Inflammatory macrophage treated with lipopolysaccharide for 4 hours (primary cell): ENCODE data around the gene TRRAP.

Experiments
- DNase-seq: peaks from one replicate; pipeline ENCODE4 v3.0.0-alpha.2; 2020

Gene TRRAP

DNA sequence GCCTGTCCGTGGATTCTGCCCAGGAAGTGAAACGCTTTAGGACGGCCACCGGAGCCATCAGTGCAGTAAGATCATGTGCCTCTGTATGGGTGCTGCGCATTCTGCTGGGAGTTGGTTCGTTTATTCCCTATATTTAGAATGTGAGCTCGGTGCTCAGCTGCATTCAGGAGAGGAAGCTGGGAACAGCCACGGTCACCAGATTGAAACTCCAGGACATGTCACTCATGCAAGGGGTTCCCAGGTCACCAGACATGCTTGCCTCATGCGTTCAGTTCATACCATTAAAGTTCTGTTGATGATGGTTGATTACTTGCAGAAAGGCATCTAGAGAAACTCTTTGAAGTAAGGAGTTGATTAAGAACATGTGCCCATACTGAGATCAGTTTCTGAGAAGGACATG is 78.1 kb downstream of the TRRAP start:
- DNase-seq: no peak

DNA sequence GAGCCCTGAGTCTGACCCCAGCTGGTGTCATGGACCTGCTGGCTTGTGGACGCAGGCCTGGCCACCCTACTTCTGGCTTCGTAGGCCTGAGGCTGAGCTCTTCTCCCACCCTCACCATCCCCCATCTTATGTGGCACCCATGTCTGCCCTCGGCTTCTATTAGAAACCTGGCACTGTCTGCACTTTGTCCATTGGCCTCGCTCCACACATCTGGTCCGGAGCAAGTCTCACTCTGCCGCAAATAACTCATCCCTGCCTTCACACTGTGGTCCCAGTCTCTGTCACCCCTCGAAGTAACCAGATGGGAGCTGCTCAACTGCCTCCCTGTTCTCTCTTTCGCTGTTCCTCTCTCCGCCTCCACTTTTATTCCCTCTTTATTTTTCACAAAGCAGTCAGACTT is 78.6 kb downstream of the TRRAP start:
- no peak for DNase-seq

DNA sequence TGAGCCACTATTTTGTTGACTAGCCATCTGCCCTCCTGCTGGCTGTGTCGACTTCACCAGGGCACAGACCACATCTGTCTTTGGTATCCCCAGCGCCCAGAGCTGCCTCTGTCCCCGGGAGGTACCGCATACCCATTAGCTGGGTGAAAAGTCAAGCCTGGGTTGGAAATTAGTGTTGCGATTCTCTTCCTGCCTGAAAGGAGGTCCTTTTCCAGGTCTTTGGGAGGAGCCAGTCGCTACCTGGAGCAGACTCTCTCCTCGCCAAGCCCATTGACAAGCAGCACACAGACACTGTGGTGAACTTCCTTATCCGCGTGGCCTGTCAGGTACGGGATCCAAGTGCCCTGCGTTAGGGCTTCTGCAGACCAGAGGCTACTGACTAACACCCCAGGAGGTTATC is 79.4 kb downstream of the TRRAP start:
- DNase-seq: no peak

DNA sequence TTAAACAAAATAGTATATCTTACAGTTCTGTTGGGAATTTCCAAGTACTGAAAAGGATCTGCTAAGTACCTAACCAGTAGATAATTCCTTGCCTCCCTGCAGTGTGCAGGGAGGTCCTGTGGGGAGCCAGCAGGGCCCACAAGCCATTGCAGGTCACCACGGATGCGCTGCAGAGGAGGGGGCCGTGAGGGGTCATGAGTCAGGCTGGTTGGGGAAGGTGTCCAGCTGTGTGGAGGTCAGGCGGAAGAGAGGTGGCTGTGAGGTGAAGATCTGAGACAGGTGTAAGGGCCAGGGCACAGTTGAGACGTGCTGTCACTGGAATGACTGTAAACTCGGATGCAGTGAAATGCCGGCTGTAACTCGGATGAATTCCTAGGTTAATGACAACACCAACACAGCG is 80.6 kb downstream of the TRRAP start:
- no peak for DNase-seq

DNA sequence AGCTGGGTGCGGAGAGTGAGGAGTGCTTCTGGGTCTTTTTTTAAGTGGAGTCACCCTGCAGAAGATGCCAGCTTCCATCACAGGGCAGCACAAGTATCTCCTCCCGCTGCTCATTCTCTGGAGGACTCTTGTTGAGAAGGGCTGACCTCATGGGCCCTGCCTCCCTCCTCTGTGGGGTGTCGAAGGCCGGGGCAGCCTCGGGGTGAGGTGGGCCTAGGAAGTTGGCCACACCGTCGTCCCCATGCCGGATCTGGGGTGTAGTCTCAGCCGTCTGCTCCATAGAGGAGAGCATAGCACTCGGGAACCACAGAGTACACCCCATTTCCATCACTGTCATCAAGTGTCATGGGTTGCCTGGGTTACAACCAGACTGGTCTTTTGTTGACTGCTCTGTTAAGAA is 85.0 kb downstream of the TRRAP start:
- DNase-seq: no peak

DNA sequence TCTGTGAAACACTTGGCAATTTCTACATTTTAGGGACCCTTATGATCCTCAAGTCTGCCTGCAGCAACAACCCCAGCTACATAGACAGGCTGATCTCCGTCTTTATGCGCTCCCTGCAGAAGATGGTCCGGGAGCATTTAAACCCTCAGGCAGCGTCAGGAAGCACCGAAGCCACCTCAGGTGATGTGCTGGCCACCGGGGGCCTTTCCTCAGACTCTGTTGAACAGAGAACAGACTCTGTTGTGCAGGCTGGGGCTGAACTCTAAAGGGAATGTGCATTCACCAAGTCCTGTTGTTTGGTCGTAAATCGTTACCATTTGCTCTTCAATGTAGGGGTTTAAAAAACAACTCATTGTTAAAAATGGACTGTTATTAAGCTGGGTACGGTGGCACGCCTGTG is 86.3 kb downstream of the TRRAP start:
- DNase-seq: no peak

DNA sequence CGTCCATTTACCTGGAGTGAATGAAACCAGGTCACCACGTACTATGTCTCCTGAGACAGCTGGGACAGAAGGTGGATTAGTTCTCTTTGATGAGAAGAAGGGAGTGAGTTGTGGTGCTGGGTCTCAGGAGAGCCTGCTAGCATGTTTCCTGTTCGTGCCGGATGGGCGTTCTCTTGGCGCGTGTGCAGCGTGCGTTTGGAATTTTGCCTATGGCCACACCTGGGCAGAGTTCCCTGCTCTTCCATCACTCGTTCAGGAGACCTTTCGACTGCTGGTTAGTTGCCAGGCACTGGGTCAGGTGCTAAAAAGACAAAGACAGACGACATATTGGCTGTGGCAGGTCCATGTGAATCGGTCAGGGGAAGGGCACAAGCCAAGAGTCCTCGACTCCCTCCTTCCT is 90.3 kb downstream of the TRRAP start:
- DNase-seq: no peak

DNA sequence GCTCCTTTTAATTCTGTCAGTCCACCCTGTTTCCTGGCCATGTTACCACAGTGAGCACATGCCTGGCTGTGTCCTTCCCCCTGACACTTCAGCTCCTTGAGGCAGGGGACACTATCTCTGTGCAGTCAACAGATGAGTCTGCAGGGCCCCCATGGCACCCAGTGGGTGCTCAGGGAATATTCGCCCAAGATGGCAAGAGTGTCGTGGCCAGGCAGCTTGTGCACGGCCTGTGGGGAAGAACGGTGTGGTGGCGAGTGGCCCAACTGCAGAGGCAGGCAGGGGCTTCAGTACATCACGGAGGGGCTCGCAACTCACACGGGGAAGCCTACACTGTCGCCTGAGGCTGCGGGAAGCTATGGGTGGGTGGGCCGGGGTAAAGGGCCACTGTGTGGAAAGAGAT is 91.1 kb downstream of the TRRAP start:
- no peak for DNase-seq

DNA sequence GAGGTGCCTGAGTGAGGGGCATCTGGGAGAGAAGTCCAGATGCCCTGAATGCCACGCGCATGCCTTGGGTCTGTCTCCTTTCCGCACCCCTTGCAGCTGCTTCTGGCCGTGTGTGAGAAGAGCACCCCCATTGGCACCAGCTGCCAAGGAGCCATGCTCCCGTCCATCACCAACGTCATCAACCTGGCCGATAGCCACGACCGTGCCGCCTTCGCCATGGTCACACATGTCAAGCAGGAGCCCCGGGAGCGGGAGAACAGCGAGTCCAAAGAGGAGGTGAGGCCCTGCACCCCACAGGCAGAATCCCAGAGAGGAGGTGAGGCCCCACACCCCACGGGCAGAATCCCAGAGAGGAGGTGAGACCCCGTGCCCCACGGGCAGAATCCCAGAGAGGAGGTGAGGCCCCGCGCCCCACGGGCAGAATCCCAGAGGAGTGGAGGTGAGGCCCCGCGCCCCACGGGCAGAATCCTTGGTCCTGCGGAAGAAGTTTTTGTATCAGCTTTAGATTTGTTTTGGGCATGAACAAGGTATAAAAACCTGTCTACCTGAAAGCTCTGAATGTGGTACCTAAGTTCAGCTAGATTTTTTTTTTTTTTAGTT is 91.8 kb downstream of the TRRAP start:
- no peak for DNase-seq

DNA sequence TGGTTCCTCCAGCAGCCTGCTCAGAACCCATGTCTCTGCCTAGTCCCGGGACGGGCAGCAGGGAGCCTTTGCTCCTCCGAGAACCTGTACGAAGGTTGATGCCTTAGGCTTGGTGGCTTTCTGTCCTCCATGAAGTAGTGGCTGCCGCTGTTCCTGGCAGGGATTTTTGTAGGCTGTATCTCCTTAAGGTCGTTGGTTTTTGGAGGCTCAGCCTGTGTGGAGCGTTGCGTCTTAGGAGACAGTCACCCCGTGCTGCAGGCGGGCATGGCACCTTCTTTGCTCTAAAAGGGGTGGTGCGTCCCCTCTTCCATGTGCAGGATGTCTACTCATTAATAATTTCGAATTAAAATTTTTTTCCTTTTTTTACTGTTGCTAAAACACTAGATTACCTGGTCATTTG is 92.5 kb downstream of the TRRAP start:
- no peak for DNase-seq

DNA sequence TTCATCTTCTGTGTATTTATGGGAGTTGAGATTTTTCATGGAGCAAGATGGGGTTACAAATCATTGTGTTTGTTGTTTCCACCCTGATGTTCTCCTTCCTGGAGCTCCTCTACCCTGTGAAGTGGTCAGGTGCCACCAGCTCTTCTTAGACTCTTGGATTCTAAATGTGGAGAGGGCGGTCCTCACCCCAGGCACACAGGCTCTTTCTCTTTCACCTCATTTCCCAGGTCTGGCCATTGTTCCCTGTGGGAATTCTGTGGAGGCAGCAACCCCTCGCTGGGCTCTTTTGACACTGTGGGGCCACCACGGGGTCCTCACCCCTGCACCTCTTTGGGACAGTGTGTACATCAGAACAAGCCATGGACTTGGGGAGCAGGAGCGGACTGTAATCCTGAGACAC is 95.9 kb downstream of the TRRAP start:
- no peak for DNase-seq

DNA sequence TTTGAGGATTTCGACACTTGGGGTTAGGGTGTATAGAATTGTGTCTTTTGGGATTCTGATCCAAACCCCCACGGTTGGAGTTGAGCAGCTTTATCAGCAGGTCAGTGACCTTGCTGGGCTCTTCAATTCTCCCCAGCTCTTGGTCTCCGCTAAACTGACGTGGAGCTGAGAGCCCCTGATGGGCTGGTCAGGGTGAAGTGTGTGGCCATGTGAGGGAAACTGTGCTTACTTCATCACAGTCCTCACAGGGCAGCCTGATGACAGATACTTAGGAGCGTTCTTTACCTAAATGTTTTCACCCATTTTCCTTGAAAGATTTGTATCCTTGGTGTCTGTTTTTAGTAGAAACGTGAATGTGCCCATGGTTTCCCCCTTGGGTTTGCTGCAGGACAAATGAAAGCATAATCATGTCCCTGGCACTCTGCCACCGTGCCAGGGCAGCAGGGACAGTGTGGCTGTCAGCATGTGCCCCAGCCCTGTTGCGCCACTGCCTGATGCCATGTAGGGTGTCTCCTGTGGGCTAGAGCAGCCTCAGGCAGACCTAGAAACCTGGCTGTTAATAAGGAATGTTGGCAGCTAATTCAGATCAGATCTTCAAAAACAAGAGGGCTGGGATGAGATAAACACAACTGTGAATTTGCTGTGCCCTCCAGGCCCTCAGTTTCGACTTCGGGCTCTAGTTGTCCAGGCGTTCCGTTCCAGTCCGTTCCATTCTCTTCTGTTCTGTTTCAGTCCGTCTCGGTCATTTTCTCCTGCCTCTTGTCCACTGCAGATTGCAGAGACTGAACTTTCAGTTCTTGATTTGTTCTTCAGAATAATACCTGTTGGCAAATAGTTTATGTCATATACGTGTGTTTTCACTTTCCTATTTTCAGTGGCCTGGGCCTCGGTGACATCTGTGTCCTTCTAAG is 96.8 kb downstream of the TRRAP start:
- DNase-seq: peak; percentile 2

DNA sequence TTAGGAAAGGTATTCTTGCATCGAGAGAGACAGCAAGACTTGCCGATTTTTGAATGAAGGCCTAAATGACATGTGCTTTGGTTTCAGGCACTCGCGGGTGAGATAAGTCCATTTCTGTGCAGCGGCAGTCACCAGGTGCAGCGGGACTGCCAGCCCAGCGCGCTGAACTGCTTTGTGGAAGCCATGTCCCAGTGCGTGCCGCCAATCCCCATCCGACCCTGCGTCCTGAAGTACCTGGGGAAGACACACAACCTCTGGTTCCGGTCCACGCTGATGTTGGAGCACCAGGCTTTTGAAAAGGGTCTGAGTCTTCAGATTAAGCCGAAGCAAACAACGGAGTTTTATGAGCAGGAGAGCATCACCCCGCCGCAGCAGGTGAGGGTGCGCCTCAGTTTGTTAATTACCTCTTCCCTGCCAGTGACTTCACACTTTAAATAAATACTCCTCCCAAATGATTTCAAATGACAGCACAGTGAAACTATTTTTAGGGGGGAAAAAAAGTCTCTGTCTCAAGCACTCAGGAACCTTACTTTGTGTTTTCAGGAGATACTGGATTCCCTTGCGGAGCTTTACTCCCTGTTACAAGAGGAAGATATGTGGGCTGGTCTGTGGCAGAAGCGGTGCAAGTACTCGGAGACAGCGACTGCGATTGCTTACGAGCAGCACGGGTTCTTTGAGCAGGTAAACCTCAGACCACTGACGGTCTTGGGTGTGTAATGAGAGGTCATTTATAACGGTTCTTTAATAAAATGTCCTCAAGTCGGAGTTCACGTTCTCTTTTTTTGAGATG is 98.3 kb downstream of the TRRAP start:
- DNase-seq: no peak

DNA sequence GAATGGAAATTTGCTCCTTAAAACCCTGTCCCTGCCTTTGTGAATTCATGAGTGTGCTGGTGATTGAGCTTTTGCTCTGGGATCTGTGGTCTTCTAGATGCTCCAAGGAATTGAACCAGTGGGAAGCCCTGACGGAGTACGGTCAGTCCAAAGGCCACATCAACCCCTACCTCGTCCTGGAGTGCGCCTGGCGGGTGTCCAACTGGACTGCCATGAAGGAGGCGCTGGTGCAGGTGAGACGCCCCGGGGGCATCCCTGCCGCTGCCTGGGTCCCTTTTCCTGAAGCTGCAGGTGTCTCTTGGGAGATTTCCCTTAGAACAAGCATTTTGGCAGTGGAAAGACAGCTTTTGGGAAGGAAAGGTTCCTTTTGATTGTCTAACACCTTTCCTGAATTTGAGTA is 100.3 kb downstream of the TRRAP start:
- DNase-seq: no peak

DNA sequence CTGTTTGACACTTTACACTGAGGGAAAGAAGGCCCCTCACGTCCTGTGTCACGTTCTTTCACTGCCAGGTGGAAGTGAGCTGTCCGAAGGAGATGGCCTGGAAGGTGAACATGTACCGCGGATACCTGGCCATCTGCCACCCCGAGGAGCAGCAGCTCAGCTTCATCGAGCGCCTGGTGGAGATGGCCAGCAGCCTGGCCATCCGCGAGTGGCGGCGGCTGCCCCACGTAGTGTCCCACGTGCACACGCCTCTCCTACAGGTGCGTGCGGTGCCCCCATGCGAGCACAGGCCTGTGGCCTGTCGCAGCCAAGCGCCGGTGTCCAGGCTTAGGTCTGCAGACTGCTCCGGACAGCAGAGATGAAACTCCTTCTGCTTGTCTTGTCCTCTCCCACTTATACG is 103.4 kb downstream of the TRRAP start:
- DNase-seq: no peak

DNA sequence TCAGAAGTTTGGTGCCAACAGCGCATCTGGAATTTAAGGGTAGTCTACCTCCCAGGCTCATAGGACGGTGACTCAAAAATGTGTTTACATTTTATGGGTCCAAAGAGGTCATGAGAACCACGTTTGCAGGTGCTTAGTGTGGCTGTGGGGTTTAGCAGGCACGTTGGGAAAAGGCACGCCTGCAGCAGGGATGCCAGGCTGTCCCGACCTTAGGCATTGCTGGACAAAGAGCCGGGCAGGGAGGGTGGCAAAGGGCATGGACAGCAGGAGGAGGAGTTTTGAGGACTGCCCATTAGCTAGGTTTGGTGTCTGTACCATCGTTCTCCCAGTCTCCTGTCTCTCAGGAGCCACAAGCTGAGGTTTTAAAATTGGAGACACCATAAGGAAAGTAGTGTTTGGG is 104.4 kb downstream of the TRRAP start:
- no peak for DNase-seq

DNA sequence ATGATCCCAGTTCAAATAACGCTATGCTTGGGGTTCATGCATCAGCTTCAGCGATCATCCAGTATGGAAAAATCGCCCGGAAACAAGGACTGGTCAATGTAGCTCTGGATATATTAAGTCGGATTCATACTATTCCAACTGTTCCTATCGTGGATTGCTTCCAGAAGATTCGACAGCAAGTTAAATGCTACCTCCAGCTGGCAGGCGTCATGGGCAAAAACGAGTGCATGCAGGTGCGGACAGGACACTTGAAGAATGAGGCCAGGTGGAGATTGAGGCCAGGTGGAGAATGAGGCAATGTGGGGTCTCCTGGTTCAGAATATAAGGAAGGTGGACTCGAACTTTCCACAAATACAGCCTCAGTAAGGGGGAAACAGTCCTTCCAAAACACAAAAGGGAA is 105.8 kb downstream of the TRRAP start:
- no peak for DNase-seq

DNA sequence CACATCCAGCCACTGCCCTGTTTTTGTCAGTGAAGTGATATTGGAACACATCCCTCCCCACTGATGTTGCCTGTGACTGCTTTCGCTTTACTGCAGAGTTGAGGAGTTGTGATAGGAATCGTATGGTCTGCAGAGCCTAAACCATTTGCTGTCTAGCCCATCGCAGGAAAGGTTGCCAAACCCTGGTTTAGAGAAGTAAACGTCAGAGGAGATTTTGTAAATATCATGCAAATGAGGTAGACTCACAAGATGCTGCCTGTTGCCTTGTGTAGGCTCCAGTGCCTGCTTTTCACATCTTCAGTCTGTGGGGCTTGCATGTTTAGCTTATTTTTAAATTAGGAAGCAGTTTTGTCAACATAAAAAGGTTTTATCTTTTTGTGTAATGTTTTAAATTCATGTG is 107.1 kb downstream of the TRRAP start:
- peak; percentile 78 for DNase-seq

DNA sequence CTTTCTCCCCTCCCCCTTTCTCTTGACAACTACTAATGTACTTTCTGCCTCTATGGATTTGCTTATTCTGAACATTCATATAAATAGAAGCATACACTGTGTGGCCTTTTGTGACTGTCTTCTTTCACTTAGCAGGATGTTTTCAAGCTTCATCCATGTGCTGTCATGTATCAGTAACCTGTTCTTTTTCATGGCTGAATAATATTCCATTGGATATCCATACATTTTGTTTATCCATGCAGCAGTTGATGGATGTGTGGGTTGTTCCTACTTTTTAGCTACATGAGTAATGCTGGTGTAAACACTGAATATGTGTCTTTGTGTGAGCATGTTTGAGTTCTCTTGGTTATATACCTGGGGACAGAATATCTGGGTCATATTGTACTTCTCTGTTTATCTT is 107.6 kb downstream of the TRRAP start:
- DNase-seq: no peak

DNA sequence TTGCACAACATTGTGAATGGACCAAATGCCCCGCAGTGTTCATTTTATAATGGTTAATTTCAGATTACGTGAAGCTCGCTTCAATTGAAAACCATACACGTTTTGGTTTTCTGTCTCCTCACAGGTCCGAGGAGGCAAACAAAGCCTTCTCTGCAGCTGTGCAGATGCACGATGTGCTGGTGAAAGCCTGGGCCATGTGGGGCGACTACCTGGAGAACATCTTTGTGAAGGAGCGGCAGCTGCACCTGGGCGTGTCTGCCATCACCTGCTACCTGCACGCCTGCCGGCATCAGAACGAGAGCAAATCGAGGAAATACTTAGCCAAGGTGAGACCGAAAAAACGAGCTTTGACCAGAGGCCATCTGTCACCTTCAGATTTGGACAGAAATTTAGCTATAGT is 110.3 kb downstream of the TRRAP start:
- DNase-seq: no peak

DNA sequence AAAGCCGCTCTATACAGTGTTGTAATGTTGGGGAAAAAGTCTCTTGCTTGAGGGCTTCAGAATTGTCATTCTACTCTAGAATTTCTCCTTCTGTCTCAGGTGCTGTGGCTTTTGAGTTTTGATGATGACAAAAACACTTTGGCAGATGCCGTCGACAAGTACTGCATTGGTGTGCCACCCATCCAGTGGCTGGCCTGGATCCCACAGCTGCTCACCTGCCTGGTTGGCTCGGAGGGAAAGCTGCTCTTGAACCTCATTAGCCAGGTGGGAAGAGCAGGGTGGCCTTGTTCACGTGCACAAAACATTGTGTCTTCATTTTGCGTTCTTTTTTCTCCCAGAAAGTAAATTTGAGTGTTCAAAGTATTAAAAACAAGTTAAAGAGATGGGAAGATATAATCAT is 112.0 kb downstream of the TRRAP start:
- DNase-seq: no peak

DNA sequence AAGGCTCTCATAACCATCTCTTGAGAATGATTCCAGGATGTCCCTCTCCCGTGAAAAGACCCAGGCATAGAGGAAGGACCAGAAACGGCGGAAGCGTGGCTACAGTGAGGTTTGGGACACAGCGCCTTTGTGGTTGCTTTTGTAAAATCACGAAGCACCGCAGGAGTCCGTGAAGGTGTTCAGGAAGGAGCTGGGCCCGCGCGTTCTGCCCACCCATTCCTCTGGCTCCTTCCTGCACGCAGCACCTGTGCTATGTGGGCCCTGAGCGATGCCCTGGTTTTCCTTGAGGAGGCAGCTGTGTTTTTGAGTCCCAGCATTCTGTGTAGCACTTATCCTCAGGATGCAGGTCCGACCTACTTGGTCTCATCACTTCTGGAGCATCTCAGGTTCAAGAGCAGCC is 112.8 kb downstream of the TRRAP start:
- no peak for DNase-seq

DNA sequence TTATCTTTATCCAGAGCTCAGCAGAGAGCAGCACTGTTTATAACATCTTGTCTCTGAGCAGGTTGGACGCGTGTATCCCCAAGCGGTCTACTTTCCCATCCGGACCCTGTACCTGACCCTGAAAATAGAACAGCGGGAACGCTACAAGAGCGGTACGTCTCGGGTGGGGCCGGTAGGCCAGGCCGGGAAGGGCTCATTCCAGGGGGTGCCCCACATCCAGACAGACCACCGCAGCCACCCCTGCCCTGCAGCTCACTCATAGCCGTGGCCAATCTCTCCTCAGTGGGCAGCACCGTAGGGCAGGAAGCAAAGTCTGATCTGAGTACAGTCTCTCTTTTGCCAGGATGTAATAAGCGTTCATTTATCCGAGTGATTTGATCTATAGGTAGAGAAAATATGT is 113.7 kb downstream of the TRRAP start:
- no peak for DNase-seq
